ENCODE data around the gene VSX1.

- TF ChIP-seq MYNN (tag by site-specific recombination; IDR thresholded peaks at IDR 0.05; ENCODE audit: borderline replicate concordance) (no peak), CTCF (tag by site-specific recombination; IDR thresholded peaks at IDR 0.05) (no peak), ZNF202 (tag by site-specific recombination; IDR thresholded peaks at IDR 0.05; ENCODE audit: borderline replicate concordance) (no peak), KLF10 (tag by site-specific recombination; IDR thresholded peaks at IDR 0.05) (no peak)
Measured at GRCh38 chr20:25062841-25063240, 19.1 kb downstream of the VSX1 start.

Data from HEK293 (cell line).